Ishikawa (cell line): ENCODE measurements around the gene PRELID2.

Experiments used
- CEBPB ChIP-seq: IDR thresholded peaks from 2 replicates; pipeline ENCODE4 v1.6.1; 2012
- CREB1 ChIP-seq: IDR thresholded peaks from 2 replicates; pipeline ENCODE4 v1.6.1; 2012; ENCODE audit warnings: low read depth
- EGR1 ChIP-seq: IDR thresholded peaks from 2 replicates; pipeline ENCODE4 v1.6.1; 2012
- EP300 ChIP-seq: IDR thresholded peaks from 2 replicates; pipeline ENCODE4 v1.6.1; 2012; ENCODE audit warnings: borderline replicate concordance
- FOXM1 ChIP-seq: IDR thresholded peaks from 2 replicates; pipeline ENCODE4 v1.6.1; 2012; ENCODE audit warnings: low read depth, borderline replicate concordance
- MAX ChIP-seq: IDR thresholded peaks from 2 replicates; pipeline ENCODE4 v1.6.1; 2012
- NFIC ChIP-seq: IDR thresholded peaks from 2 replicates; pipeline ENCODE4 v1.6.1; 2012
- RAD21 ChIP-seq: IDR thresholded peaks from 2 replicates; pipeline ENCODE4 v1.6.1; 2012; ENCODE audit warnings: low read depth
- REST ChIP-seq: IDR thresholded peaks from 2 replicates; pipeline ENCODE4 v1.6.1; 2012; ENCODE audit warnings: low read depth, mild to moderate bottlenecking
- TAF1 ChIP-seq: IDR thresholded peaks from 2 replicates; pipeline ENCODE4 v1.6.1; 2012; ENCODE audit warnings: low read depth, mild to moderate bottlenecking
- TCF12 ChIP-seq: IDR thresholded peaks from 2 replicates; pipeline ENCODE4 v1.6.1; 2012; ENCODE audit warnings: low read depth
- TEAD4 ChIP-seq: IDR thresholded peaks from 2 replicates; pipeline ENCODE4 v1.6.1; 2012
- USF1 ChIP-seq: IDR thresholded peaks from 2 replicates; pipeline ENCODE4 v1.6.1; 2012
- YY1 ChIP-seq: IDR thresholded peaks from 2 replicates; pipeline ENCODE4 v1.6.1; 2012; ENCODE audit warnings: low read depth
- ZBTB7A ChIP-seq: IDR thresholded peaks from 2 replicates; pipeline ENCODE4 v1.6.1; 2012; ENCODE audit warnings: low read depth

Gene PRELID2

GRCh38 chr5:145818604-145819003, 16.5 kb downstream of the PRELID2 start:
- TF ChIP-seq MAX (no peak), CEBPB (no peak), CREB1 (no peak), TEAD4 (no peak), YY1 (no peak), USF1 (no peak), REST (no peak), ZBTB7A (no peak), EGR1 (no peak), FOXM1 (no peak), EP300 (no peak), RAD21 (no peak), NFIC (no peak), TCF12 (no peak), TAF1 (no peak)

- TF ChIP-seq TAF1 (no peak), TCF12 (no peak), REST (no peak), RAD21 (no peak), CEBPB (no peak), NFIC (no peak), ZBTB7A (no peak)
Observed at GRCh38 chr5:145812877-145813276, 22.3 kb downstream of the PRELID2 start.

GRCh38 chr5:145811834-145812625, 23.1 kb downstream of the PRELID2 start:
- TF ChIP-seq TAF1 (no peak), RAD21 (peak; percentile 52)

GRCh38 chr5:145806923-145807322, 28.2 kb downstream of the PRELID2 start:
- TF ChIP-seq NFIC (no peak), TAF1 (no peak), CEBPB (no peak), MAX (no peak), TEAD4 (no peak), TCF12 (no peak), EP300 (no peak), RAD21 (no peak), FOXM1 (no peak), EGR1 (no peak), USF1 (no peak), YY1 (no peak), REST (no peak), CREB1 (no peak)

- no peak for TF ChIP-seq YY1
- no peak for TF ChIP-seq TEAD4
- no peak for TF ChIP-seq RAD21
- no peak for TF ChIP-seq MAX
- TF ChIP-seq USF1: no peak
Observed at GRCh38 chr5:145805819-145806218, 29.3 kb downstream of the PRELID2 start.
